Activated naive CD4-positive, alpha-beta T cell treated with anti-CD3 and anti-CD28 coated beads, Interleukin-2, amount 50 U/mL, for 16 hours (primary cell): ENCODE data around the gene FLNB.

ENCODE experiments used
- DNase-seq: peaks from one replicate; pipeline ENCODE4 v3.0.0-alpha.2; 2020

FLNB gene

DNA sequence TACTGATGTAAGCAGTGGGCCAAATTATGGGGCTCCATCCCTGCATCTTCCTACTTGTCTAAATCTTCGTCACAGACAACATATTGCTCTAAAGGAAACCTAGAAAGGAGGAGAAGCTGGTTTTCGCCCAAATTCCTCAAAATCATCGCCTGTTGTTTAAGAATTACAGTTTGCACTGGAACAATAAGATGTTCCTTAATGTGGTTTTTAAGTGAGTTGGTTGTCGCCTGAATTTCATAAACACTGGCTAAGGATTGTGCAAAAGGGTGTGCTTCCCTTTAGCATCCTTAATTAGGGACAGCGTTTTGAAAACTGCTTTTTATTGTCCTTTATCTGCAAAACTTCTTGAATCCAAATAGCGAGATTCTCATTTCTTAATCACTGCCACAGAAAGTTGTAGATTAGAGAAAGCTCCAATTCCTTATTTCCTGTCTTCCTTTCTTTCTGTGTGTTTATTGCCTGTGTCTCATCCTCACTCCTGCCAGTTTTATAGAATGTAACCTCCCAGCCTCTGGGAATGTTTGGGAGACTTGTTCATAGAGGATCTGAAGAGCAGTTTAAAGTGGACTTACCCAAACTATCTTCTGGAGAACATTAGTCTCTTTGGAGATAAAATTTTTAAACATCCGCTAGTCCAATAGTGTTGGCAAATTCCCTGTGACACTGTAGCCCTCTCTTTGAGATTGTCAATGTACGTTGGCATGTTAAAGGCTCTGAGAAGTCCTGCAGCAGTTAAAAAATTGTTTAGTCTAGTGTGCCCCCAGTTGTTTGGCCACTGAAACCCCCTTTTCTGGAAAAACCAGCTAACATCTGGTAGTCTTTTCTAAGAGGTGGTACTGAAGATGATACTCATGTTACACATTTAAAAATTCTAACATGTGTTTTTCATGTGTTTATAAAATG is 50.4 kb downstream of the FLNB start:
- no peak for DNase-seq

DNA sequence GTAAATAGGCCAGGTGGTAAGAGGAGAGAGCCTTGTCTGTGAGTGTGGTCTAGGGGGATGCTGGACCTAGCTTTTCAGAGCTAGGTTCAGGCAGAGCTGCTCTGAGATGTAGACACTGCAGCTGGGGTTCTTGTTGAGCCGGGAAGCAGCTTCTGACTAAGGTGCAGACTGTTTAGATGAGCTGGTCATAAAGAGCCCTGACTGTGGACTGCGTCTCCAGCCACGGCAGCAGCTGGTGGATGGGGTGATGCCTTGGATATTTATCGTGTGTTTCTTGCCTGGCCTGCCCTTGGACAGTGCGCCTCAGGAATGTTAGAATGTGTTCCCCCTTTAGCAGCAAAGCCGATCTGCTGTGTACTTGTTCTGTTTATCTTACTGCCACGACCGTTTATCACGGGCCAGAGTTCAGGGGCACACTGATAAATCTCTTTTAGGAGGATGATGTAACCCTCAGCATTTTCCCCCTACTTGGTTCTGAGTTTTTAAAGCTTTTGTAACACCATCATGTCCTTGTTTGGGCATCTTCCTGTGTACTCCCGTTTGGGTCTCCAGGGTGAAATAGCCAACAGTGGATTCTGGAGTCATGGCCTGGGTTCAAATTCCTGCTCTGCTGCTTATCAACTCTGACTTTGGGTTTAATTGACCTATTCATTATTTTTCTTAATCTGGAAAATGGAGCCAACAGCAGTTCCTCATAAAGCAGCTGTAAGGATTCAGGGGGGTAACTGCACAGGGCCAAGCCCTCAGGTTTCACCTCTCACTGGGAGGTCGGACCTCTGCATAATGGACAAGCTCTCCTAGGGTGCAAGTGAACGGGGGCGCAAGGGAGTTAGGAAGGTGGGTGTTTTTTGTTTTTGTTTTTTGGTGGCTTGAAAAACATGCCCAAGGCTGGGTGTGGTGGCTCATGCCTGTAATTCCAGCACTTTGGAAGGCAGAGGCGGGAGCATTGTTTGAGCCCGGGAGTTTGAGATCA is 51.4 kb downstream of the FLNB start:
- no peak for DNase-seq

DNA sequence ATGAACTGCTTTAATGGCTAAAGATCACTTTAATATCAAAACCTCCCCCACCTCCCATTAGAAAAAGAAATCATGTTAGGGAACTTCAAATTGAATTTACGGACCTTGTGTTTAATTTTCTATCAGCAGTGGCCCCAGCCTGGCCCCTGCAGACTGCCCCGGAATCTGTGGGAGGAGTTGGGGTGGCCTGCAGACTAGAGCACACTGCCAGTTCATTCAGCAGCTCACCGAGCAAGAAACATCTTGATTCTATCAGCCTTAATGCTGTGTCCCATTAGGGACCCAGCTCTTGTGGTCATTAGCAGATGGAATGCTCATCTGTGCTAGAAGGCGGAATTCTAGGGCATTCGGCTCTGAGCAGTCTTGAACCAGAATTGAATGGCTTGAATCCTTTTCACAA is 54.2 kb downstream of the FLNB start:
- no peak for DNase-seq

DNA sequence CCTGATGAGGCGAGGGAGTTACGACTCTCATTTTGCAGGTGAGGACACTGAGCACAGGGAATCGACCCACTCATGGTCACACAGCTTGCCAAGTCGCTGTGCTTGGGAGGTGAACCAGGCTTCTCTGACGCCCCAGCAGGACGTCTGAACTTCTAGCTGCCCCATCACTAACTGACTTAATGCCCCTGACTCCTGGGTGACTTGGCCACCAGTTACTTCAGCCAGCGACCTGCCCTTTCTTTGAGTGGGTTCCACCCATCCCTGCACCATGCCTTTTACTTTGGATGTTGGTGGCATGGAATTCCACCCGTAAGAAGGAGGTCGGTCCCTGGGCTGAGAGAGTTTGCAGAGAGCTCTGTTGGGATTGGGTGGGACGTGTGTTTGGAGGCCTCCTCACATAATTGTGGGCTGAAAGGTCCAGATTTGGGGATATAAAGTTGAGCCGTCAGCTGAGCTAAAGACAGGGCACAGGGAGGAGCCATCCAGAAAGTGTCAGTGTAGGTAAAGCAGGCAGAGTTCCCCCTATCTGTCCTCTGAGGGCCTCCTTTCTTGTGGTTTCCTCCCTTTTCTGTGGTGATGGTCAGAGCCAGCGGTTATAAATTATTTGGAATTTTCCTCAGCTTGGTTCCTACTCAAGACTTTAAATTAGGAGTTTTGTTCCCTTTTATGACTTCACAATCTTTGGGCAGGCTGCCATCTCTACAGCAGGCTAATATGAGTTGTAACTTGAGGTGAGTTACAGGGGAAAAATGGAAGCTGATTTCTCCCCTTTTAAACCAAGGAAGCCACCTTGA is 55.0 kb downstream of the FLNB start:
- DNase-seq, result no peak

DNA sequence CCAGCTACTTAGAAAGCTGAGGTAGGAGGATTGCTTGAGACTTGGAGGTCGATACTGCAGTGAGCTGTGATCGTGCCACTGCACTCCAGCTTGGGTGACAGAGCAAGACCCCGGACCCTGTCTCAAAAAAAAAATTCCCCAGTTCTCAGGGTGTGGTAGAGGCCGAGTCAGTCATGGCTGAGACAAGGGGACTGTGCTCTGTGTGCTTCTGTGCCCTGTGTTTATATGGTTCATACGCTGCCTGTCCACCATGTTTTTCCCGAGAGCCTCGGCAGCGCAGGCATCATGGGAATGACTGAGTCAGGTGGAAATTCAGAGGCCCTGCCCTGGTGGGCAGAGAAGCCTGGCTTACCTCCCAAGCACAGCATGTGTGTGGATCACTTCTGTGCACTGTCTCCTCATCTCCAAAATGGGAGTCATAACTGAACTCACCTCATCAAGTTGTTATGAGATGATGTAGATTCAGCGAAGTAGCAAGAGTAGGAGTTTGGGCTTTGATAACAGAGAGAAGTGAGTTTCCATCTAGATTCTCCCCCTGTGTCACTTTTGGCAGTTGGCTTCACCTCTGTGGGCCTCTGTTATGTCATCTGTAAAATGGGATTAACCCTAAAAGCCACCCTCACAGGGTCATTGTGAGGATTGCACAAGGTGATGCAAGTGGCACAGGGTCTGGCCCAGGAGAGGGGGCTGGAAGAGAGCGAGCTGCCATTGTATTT is 56.9 kb downstream of the FLNB start:
- DNase-seq, result no peak

DNA sequence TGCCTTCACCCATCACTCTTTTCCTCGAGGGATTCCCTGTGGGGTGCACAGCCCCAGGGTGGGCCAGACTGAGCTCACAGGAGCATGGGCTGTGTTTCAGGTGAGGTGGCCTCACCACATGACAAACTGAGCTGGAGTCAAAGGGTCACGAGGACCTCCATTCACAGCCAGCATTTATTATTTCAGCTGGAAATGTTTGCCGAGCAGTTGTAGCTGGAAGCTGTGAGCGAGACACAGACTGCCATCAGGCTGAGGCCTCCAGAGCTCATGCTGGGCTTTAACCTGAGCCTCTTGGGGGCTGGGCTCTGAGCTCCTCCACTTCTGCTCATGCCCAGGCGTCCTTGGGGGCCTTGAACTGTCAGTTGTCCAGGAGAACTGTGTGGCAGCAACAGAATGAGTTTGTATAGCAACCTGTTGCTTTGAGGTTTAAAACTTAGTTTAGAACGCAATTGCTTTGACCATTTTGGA is 57.5 kb downstream of the FLNB start:
- no peak for DNase-seq

DNA sequence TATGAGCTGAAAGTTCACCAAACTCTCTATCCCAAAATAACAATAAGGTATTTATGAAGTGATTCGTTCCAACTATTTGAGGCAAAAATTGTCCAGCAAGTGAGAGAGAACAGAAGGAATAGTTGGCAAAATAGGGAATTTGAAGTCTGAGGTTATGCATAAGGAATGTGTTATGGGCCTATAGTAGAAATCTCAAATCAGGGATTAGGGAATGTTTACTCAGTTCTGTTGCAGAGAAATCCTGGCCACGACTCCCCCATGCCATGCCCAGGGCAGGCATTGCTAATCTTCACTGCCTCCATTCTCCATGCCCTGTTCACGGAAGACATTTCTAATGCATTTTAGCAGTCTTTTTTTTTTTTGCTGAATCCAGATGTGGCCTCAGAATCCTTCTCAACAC is 58.6 kb downstream of the FLNB start:
- DNase-seq, result no peak

DNA sequence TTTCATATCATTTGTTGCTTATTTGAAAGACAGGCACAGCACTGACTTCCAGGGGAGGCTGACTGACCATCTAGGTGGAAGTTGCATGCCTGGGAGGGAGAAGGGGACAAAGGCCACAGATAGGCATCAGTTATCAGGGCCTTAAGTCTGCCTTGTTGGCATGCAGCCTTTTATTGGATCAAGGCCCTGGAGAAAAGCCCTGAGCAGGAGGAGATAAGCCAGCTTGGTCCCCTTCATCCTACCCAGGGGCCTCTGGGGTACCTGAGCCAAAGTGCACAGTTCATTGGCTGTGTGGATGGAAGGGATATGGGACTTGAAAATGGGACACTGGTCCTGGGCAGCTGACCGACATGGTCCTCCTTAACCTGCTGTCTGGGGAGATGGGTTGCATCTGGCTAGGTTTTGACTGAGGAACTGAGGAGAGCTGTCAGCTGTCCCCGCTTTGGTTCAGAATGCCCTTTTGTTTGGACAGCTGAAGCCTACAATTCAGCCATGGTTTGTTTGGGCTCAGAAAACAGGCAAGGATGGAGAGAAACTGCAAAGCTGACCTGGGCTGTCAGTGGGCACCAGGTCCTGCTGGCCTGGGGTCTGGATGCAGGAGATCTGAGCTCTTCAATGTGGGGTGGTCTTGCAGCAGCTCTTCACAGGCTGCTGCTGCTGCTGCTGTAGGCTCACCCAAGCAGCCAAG is 60.0 kb downstream of the FLNB start:
- DNase-seq, result no peak

DNA sequence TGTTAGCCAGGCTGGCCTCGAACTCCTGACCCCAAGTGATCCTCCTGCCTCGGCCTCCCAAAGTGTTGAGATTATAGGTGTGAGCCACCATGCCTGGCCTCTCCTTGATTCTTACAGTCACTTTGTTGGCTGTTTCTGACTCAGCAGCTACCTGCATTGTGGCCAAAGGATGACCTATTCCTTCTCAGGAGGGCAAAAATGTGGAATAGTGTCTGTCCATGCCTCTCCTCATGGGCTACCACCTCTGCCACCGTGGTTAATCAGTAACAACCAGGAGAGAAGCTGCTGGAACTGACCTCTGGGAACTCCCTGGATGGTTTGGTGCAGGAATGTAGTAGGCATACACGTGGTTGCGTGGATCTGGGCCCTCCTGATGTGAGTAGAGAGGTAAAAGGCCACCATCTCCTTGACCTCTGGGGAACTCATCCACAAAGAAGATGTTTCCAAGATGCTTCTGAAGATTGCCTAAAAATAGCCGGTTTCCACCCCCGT is 63.3 kb downstream of the FLNB start:
- no peak for DNase-seq

DNA sequence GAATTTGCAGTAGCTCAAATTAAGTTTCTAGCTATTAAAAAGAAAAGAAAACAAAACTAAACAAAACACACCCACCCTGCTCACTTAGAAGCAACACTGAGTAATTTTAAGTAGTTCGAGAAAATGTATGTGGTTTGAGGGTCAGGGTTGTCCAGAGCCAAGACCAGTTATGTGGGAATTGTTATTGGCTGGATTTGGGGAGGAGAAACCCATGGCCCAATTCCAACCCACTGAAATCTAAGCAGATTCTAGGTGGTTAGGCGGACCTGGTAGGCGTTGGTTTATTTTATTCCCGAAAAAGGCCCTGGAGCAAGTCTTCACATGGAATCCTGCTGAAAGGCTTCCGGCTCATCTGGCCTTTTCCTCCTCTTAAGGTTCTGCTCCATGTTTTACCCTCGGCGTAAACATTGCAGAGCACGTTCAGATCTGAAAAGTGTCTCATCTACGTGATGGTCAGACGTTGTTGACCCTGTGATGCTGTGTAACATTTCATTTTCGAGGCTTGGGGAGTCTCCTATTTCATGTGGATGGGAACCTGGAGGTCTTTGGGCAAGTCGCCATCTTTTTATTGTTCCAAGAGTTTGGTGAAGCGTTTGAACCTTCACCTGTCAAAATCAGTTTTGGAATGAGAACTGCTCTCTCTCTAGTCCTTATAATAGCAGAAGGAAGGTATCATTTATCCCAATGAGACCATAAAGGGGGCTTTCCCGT is 64.0 kb downstream of the FLNB start:
- DNase-seq, result no peak

DNA sequence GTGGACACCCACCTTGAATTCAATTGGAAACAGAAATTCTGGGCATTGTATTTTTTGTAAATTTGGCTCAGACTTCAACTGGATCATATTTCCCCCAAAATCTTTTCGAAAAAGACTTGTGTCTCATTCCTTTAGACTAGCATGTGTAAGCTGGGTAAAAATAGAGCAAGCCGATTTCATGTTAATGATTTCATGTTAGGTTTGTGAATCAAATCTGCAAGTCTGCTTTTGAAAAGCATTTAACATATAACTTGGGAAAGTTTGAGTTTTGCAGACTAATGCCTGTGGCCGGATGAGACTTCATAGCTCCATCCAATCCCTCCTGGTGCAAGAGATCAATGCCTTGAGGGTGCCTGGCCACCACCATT is 64.5 kb downstream of the FLNB start:
- no peak for DNase-seq

DNA sequence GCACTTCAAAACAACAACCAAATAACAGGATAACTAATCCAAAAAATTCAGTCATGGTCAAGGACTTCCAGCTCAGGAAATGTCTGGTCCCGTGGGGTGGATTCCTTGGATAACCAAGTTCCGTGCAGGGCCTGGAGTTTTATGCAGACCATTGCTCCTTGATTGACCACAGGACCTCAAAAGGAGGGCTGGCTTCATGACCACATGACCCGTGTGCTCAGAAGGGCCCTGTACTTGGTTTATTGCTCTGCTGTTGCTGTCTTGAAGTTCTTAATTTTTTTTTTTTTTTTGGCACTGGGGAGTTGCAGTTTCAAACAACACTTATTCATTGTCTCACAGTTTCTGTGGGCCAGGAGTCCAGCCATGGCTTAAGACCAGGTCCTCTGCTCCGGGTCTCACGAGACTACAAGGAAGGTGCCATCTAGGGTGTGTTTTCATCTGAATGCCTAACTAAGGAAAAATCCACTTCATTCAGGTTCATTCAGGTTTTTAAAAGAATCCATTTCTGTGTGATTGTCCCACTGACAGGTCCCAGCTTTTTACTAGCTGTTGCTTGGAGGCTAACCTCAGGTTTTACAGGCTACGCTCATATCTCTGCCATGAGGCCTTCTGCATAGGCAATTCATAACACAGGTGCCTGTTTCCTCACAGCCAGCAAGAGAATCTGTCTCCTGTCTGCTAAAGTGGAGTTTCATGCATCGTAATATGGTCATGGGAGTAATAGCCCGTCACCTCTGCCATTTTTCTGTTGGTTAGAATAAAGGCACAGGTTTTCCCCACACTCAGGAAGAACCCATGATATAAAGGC is 65.3 kb downstream of the FLNB start:
- DNase-seq, result no peak

DNA sequence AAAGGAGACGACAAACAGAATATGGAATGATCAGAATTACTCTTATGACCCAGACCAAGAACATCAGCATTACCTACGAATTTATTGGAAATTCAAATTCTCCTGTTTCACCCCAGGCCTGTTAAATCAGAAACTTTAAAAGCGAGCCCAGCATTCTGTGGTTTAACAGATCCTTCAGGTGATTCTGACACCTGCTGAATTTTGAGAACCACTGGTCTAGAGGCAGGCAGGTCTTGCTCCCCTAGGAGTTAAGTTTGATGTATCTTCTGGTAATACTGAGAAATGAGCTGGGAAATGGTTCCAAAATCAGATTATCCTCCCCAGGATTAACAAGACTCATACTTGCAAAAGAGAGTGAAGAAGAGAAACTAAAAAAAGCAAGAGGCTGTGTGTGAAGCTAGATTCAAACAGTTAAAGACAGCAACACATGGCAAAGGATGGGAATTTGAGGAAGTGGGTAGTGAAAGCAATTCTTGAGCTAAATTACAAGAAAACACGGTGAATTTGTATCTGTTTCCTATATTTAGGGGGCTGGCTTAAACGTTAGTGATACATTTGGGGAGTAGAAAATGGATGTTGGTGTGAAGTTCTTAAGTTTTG is 66.0 kb downstream of the FLNB start:
- no peak for DNase-seq

DNA sequence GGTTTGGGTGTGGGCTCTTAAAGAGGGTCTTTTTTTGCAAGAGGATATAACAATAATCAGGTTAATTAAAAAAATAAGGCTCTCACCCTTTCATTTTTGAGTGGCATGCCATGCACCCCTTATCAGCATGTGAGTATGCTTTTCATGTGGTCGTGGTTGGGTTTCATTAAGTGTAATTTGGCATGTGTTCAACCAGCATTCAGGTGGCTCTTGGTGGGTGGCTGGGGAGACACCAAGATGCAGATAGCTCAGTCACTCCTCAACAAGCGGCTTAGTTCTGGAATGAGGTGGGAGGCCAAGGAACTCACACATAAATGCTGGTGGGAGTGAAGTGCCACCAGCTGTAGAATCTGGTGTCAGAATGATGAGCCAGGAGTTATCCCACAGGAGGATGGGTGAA is 66.8 kb downstream of the FLNB start:
- peak; percentile 41 for DNase-seq

DNA sequence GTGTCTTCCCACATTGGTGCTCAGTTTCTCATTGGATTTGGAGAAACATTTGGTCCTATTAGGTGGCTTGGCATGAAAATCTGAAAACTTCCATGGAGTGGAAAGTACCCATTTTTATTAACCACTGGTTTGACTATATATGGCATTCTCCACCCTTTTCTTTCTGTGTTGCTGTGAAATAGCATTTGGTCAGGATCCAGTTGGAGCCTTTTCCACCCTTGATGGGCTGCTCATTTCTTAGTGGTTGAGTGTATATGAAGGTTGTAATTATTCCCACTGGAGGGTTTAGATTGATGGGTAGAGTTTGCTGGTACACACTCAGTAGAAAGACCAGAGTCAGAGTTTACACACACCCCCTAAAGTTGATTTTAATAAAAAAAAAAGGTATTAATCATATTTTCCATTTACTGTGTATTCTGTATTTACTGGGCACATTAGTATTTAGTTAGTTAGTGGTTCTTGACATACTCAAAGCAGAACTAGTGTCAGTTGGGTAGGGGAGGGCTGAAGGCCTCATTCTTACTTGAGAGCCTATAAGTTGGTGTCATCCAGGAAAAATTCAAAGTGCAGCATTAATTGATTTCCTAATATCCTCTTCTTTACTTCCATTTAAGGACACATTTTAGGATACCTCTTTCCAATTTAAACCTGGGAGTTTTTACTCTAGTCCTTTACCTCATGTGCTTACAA is 69.5 kb downstream of the FLNB start:
- DNase-seq, result no peak

DNA sequence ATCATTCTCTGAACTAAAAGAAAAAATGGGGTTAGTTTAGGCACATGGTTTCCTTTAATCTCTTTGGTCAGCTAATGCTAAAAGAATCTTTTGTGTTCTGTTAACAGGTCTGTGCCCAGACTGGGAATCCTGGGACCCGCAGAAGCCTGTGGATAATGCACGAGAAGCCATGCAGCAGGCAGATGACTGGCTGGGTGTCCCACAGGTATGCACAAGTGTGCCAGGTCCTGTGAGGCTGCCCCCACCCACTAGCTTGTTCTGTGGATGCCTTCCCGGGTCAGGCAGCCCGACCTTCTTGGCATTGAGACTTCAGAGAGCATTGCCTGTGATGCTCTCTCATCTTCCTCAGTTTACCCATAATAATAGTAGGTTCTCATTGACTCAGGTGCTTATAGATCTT is 70.4 kb downstream of the FLNB start:
- no peak for DNase-seq

DNA sequence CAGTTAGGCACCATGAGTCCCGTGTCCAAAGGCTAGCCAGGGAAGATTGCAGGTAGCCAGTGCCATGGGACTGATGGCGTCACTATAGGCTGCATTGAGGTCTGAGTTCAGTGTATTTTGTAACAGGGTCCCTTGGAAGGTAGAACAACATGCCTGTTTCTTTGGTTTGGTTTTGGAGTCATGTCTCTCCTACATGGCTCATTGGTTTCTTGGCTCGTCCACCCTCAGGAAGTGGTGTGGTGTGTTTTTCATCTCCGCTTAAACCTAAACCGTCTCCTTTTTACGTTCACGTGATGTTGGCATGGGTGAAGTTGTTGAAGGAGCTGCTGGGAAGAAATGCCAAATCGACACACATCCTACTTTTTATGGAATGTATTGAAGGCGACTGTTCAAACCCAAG is 71.6 kb downstream of the FLNB start:
- no peak for DNase-seq

DNA sequence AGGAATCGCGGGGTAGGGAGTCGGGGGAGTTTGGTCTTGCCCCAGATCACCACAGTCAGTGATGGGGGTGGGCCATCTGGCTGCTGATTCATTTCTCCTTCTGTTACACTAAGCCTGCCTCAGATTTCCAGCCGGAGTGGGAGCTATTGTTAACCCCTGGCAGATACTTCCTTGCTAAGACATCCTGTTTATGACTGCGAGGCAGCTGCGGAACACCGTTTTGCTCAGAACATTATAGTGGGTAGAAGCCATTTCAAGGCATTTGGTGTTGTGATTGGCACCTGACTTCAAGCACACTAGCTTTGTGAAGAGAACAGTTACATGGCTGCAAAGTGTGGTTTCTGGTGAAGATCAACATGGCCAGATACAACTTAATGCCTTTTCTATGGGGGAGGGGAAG is 73.8 kb downstream of the FLNB start:
- DNase-seq, result peak; percentile 27

DNA sequence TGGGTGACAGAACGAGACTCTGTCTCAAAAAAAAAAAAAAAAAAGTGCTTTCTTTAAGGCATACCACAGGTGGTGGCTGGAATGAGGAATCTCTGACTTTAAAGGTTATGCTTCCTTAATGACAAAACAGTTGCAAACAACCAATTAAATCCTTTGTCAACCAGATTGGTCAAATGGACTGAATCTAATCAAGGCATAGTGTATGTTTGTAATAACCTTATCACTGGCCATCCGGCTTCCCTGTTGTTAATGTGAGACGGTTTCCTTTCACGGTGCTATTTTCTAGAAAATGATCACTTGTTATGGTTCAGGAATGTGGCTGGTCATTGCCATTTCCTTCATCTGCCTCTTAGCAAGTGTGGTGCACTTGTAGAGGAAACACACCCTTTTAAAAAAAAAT is 75.9 kb downstream of the FLNB start:
- no peak for DNase-seq
